ENCODE data around the gene FAM163A.
"Not testable (repeated sequence)": the region's sequence is repeated elsewhere in the genome, so short reads cannot be mapped to it uniquely, and the experiment has no call there.

The FAM163A gene

GRCh38 chr1:179742717-179743678 is at the start of gene FAM163A:
Gene FAM163A, plus strand, starts transcription at chr1:179743291. Its CDS starts 69,807 bp downstream, at chr1:179813098.
- peak; percentile 23 for DNase-seq
- H3K27me3 Mint-ChIP-seq = peaks cover 85% of the 10 kb centered on the region
- H3K4me3 Mint-ChIP-seq = peak within 1 kb of the TSS; percentile 32
- H3K4me1 Mint-ChIP-seq = peaks cover 8% of the 10 kb centered on the region
- H3K9me3 Mint-ChIP-seq = no peaks in the 10 kb centered on the region
- CTCF ChIA-PET = no interaction called here
- H3K27ac Mint-ChIP-seq = no peak within 1 kb of the TSS
- H3K36me3 Mint-ChIP-seq = no peaks in the 10 kb centered on the region

DNA sequence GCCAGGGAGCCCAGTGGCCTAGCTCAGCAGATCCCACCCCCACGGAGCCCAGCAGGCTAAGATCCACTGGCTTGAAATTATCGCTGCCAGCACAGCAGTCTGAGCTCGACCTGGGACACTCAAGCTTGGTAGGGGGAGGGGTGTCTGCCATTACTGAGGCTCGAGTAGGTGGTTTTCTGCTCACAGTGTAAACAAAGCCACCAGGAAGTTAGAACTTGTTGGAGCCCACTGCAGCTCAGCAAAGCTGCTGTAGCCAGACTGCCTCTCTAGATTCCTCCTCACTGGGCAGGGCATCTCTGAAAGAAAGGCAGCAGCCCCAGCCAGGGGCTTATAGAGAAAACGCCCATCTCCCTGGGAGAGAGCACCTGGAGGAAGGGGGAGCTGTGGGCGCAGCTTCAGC is 48.6 kb upstream of the FAM163A start:
- H3K36me3 Mint-ChIP-seq, H3K27me3 Mint-ChIP-seq, DNase-seq, H3K4me3 Mint-ChIP-seq, H3K9me3 Mint-ChIP-seq, H3K27ac Mint-ChIP-seq, H3K4me1 Mint-ChIP-seq, CTCF ChIA-PET: not testable (repeated sequence)

DNA sequence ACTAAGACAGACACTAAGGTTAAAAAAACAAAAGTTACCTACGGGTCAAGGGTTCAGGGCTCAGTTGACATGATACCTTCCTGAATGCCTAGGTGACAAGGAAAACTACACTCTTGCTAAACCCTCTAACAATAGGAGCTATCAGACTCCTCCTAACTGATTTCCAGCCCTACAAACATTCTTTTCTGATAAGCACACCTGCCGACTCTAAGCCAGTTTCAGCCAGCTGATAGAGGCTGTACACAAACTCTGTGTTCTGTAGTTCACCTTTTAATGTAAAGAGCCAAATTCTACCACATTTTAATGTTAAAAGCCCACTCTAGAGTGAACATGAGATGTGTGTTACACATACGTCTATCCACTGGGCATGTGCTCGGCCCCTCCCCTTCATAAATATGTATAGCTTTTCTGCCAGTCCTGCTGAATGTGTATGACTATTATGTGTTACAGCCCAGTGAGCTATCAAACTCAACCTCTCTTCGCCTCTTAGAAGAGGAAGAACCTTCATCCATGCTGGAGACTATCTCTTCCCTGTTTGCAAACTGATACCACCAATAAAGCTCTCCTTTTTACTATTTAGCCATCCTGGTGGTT is 40.0 kb upstream of the FAM163A start:
- H3K9me3 Mint-ChIP-seq = no peaks in the 10 kb centered on the region
- H3K27ac Mint-ChIP-seq = no peak overlapping the region
- CTCF ChIA-PET = interaction anchor here (4.5 to 13.8 kb wide), 2 partner anchors 109 to 475 kb away, joined by 30 to 565 read pairs; no protein-coding TSS in a partner anchor
- DNase-seq = no peak
- peaks cover 3% of the 10 kb centered on the region for H3K4me1 Mint-ChIP-seq
- H3K4me3 Mint-ChIP-seq = no peak overlapping the region
- H3K36me3 Mint-ChIP-seq = no peaks in the 10 kb centered on the region
- peaks cover 3% of the 10 kb centered on the region for H3K27me3 Mint-ChIP-seq

- Mint-ChIP-seq H3K27ac (no peak overlapping the region), H3K4me1 (peaks cover 18% of the 10 kb centered on the region), H3K9me3 (no peaks in the 10 kb centered on the region), H3K36me3 (no peaks in the 10 kb centered on the region), H3K4me3 (no peak overlapping the region), H3K27me3 (peaks cover 3% of the 10 kb centered on the region)
- DNase-seq = peak; percentile 75
- CTCF ChIA-PET = interaction anchor here (0.5 to 13.8 kb wide), 23 partner anchors 9 to 511 kb away, joined by 3 to 565 read pairs (median 3); no protein-coding TSS in a partner anchor
These were observed 36.7 kb upstream of the FAM163A start for GRCh38 chr1:179706339-179706941.

- Mint-ChIP-seq H3K4me3 (no peak overlapping the region), H3K36me3 (no peaks in the 10 kb centered on the region), H3K27me3 (peaks cover 3% of the 10 kb centered on the region), H3K9me3 (peaks cover 3% of the 10 kb centered on the region), H3K4me1 (peaks cover 18% of the 10 kb centered on the region), H3K27ac (no peak overlapping the region)
- no peak for DNase-seq
- CTCF ChIA-PET = interaction anchor here (1.4 to 13.8 kb wide), 4 partner anchors 10 to 105 kb away, joined by 4 to 565 read pairs (median 8); no protein-coding TSS in a partner anchor
These were observed 35.7 kb upstream of the FAM163A start for GRCh38 chr1:179707406-179707805.

- Mint-ChIP-seq H3K9me3 (peaks cover 9% of the 10 kb centered on the region), H3K27ac (no peak overlapping the region), H3K4me3 (no peak overlapping the region), H3K27me3 (no peaks in the 10 kb centered on the region), H3K4me1 (peaks cover 18% of the 10 kb centered on the region), H3K36me3 (no peaks in the 10 kb centered on the region)
- DNase-seq = no peak
- CTCF ChIA-PET = interaction anchor here (3.0 to 13.8 kb wide), 2 partner anchors 103 to 471 kb away, joined by 14 to 565 read pairs; no protein-coding TSS in a partner anchor
These were observed 34.5 kb upstream of the FAM163A start for GRCh38 chr1:179708434-179709195.

GRCh38 chr1:179709841-179710329 is 33.2 kb upstream of the FAM163A start:
- no peaks in the 10 kb centered on the region for H3K27me3 Mint-ChIP-seq
- CTCF ChIA-PET = interaction anchor here (1.1 to 13.8 kb wide), 4 partner anchors 9 to 469 kb away, joined by 3 to 565 read pairs (median 10); no protein-coding TSS in a partner anchor
- peak; percentile 38 for DNase-seq
- peaks cover 19% of the 10 kb centered on the region for H3K9me3 Mint-ChIP-seq
- no peaks in the 10 kb centered on the region for H3K36me3 Mint-ChIP-seq
- H3K4me3 Mint-ChIP-seq = no peak overlapping the region
- H3K4me1 Mint-ChIP-seq = peaks cover 18% of the 10 kb centered on the region
- H3K27ac Mint-ChIP-seq = no peak overlapping the region

DNA sequence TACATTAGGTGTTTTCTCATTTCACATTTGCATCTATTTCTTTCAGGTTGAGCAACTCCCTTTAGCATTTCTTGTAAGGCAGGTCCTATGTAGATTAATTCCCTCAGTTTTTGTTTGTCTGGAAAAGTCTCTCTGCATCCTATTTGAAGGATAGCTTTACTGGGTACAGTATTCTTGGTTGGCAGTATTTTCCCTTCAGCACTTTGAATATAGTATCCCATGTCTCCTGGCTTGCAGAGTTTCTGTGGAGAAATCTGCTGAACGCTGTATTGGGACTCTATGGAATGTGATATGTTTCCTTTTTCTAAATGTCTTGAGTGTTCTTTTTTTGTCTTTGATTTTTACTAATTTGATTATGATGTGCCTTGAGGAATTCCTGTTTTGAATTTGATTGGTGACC is 28.9 kb upstream of the FAM163A start:
- H3K4me1 Mint-ChIP-seq = peaks cover 13% of the 10 kb centered on the region
- no peaks in the 10 kb centered on the region for H3K27me3 Mint-ChIP-seq
- no peak for DNase-seq
- no peaks in the 10 kb centered on the region for H3K36me3 Mint-ChIP-seq
- no peak overlapping the region for H3K27ac Mint-ChIP-seq
- CTCF ChIA-PET = no interaction called here
- H3K9me3 Mint-ChIP-seq = peaks cover 44% of the 10 kb centered on the region
- H3K4me3 Mint-ChIP-seq = no peak overlapping the region

DNA sequence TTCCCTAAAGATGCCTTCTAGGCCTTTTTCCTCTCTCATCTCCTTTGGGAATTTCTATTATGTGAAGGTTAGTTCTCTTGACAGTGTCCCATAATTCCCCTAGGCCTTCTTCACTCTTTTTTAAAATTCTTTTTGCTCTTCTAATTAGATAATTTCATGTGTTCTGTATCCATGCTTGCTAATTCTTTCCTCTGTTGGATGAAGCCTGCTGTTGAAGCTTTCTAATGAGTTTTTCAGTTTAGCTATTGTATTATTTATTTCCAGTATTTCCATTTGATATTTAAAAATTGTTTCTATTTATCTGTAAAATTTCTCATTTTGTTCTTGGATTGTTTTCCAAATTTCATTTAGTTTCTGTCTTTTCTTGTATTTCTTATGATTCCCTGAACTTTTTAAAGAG is 28.5 kb upstream of the FAM163A start:
- H3K4me1 Mint-ChIP-seq = peaks cover 8% of the 10 kb centered on the region
- H3K4me3 Mint-ChIP-seq = no peak overlapping the region
- H3K27me3 Mint-ChIP-seq = no peaks in the 10 kb centered on the region
- H3K9me3 Mint-ChIP-seq = peaks cover 45% of the 10 kb centered on the region
- no peak overlapping the region for H3K27ac Mint-ChIP-seq
- CTCF ChIA-PET = no interaction called here
- DNase-seq = no peak
- H3K36me3 Mint-ChIP-seq = no peaks in the 10 kb centered on the region

DNA sequence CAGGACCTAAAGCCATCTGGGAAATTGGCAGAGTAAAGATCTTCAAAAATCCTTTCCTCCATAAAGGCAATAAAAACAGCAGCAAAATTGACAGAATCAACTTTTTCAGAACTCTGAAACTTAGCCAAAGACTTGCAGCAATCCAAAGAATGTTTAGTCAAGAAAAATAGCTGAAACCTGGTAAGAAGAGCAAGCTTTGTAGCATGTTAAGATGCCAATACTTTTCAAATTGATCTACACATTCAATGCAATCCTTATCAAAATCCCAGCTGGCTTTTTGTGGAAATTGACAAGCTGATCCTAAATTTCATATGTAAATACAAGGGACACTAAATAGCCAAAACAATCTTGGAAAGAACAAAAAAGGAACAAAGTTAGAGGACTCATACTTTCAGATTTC is 23.8 kb upstream of the FAM163A start:
- Mint-ChIP-seq H3K4me1 (no peaks in the 10 kb centered on the region), H3K36me3 (no peaks in the 10 kb centered on the region), H3K27ac (no peak overlapping the region), H3K27me3 (no peaks in the 10 kb centered on the region), H3K9me3 (peaks cover 40% of the 10 kb centered on the region), H3K4me3 (no peak overlapping the region)
- CTCF ChIA-PET = interaction anchor here (1.2 kb wide), 1 partner anchor 13 kb away, joined by 3 read pairs; no protein-coding TSS in a partner anchor
- no peak for DNase-seq

DNA sequence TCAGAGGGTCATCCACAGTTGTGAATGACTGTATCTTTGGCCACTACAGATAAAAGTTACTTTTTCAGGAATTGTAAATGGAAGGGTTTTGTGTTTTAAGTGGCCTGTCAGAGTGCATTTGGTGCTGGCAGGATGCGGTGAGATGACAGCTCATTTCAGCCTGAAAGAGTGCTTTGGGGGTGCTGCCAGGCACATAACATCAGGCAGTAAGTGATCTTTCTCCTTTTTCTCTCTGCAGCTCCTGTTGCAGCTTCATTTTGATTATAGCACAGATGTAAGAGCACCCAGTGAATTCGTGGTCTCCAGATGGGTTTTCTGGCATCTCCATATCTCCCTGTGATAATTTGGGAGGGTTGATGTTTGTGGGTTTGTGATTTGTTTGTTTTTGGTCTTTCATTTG is 14.8 kb upstream of the FAM163A start:
- H3K36me3 Mint-ChIP-seq = no peaks in the 10 kb centered on the region
- no peak overlapping the region for H3K4me3 Mint-ChIP-seq
- H3K27ac Mint-ChIP-seq = no peak overlapping the region
- no peaks in the 10 kb centered on the region for H3K9me3 Mint-ChIP-seq
- no peak for DNase-seq
- CTCF ChIA-PET = interaction anchor here (1.9 to 3.2 kb wide), 2 partner anchors 81 to 86 kb away, joined by 9 to 14 read pairs; no protein-coding TSS in a partner anchor
- peaks cover 7% of the 10 kb centered on the region for H3K27me3 Mint-ChIP-seq
- H3K4me1 Mint-ChIP-seq = no peaks in the 10 kb centered on the region

DNA sequence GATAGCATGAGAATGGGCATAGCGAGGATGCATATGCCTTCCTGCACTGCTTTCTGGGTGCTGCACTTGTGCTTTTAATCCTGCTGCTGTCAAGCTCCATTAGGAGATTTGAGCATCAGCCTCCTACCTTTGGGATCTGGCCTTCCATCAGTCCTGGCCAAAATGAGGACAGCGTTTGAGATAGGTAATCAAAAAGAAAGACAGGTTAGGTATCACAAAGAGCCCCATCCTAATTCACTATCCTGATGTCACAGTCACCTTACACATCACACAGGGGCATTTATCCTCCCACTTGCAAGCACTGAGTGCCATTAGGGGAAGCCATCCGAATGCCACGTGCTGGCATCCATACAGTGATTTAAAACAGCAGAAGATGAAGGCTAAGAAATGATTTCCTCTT is 13.2 kb upstream of the FAM163A start:
- Mint-ChIP-seq H3K27ac (no peak overlapping the region), H3K36me3 (no peaks in the 10 kb centered on the region), H3K4me1 (no peaks in the 10 kb centered on the region), H3K4me3 (no peak overlapping the region), H3K27me3 (peaks cover 11% of the 10 kb centered on the region), H3K9me3 (no peaks in the 10 kb centered on the region)
- DNase-seq = no peak
- CTCF ChIA-PET = interaction anchor here (0.9 kb wide), 1 partner anchor 85 kb away, joined by 5 read pairs; no protein-coding TSS in a partner anchor

- no peak for DNase-seq
- Mint-ChIP-seq H3K27me3 (peaks cover 14% of the 10 kb centered on the region), H3K9me3 (no peaks in the 10 kb centered on the region), H3K36me3 (no peaks in the 10 kb centered on the region), H3K4me1 (no peaks in the 10 kb centered on the region), H3K4me3 (no peak overlapping the region), H3K27ac (no peak overlapping the region)
- CTCF ChIA-PET = interaction anchor here (1.5 kb wide), 1 partner anchor 25 kb away, joined by 5 read pairs; no protein-coding TSS in a partner anchor
These were observed 11.4 kb upstream of the FAM163A start for GRCh38 chr1:179731643-179732042.
